HG03460 (cell line): ENCODE results near the gene TGOLN2.
A peak's percentile ranks its signal among the peaks of the same experiment; 100 is the strongest.
"Not testable (repeated sequence)": the region's sequence is repeated elsewhere in the genome, so short reads cannot be mapped to it uniquely, and the experiment has no call there.

Experiments
- ATAC-seq: cut with Tn5 transposase; IDR thresholded peaks from one replicate; pipeline ENCODE4 v1.9.1; 2021; ENCODE audit not compliant: unreplicated experiment

The TGOLN2 gene

DNA sequence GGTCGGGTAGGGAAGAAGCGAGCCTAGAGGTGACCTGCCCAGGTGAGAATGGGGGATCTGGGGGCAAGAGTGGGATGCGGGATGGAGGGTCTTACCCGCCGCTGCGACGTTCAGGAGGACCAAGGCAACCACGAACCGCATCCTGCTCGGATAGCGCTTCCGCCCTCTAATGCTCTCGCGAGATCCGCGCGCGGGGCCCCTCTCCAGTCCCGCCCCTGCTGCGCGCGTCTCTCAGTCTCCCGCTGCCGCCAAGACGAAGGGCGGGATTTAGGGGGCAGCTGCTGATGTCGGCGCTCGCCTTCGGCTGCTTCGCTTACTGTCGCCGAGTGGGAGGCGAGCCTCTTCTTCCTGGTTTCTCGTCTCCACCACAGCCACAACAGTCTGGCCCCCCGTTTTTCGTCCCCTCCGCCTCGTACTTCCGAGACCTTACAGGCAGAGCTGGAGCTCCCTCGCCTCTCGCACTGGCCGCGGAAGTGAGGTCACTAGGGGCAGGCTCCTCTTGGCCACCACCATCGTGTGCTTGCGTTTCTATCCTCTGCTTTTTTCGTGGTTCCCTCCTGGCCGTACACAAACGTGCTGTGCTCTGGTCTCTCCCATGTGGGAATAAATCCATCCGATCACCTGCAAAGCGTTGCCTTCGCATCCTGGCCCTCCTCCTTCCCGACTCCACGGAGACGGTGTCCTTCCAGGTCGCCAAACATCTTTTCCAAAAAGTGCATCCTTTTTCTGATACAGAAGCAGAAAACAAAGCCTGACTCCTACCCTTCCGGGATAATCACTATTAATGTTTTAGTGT lies at the start of gene TGOLN2:
Gene TGOLN2 (minus strand): TSS at position 168 of the 796 bp plus-strand sequence. CDS start 27 bp downstream, at position 141.
- peak; percentile 90 for ATAC-seq

GRCh38 chr2:85377083-85377482 lies 49.3 kb upstream of the TGOLN2 start:
- no peak for ATAC-seq

DNA sequence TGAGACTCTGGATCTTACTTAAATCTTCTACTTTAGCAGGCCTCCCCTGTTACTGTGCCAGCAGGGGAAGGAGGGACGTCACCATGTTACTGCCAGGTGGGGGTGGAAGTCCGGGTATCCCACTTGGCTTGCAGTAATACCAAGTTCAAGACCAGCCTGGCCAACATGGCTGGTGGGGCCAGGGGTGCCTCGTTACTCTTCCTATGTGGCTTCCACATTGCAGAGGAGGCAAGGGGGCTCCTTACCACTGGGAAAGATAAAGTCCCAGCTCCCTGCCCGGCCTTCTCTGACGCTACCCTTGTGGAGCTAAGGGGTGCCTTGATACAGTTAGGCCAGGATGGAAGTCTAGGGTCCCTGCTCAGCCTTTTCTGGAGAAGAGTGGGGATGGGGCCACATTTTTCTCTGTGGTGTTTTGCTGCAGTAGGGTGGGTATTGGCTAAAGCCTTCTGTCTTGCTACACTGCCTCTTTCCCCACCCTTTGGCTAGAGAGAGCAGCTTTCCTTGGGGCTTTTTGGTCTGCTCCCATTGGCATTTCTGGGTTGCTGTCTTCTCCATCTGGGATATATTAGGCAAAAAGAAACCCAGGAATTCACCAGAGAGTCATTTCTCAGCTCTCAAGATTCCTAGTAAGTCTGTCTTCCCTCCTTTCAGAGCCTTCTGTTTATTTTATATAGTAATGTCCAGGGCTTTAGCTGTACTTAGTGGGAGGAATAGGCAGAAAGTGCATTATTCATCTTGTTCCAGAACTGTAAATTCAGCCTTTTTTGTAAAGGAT lies 48.7 kb upstream of the TGOLN2 start:
- no peak for ATAC-seq

DNA sequence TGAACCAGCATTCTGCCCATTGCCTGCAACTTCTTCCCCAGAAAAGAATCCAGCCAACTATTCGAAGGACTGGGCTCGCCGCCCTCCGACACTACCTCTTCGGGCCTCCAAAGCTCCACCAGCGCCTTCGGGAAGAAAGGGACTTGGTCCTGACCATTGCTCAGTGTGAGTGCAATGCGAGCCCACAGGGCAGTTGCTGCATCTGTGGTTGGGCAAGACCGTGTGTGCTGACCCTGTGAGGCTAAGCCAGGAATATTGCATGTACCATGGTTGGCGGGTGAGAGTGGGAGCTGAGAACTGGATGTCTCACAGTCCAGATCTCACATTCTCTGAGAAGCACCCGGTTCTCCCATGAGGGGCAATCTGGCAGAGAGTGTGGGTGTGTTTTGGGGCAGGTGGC lies 43.3 kb upstream of the TGOLN2 start:
- no peak for ATAC-seq

DNA sequence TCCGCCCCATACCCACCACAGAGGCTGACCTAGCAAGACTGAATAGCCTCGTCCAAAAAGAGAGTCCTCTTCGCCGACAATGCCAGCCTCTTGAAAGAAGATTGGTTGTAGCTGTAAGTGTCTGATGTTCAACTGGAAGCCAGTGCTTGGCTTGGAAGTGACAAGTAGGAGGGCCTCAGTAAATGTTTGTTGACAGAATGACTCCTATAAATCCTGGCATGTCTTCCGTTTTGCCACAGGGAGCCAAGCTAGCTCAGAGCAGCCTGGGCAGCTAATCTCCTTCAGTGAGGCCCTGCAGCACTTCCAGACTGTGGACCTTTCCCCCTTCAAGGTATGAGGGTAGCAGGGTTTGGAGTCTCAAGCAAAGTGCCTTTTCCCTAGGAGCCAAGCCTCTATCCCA lies 41.7 kb upstream of the TGOLN2 start:
- ATAC-seq = no peak

DNA sequence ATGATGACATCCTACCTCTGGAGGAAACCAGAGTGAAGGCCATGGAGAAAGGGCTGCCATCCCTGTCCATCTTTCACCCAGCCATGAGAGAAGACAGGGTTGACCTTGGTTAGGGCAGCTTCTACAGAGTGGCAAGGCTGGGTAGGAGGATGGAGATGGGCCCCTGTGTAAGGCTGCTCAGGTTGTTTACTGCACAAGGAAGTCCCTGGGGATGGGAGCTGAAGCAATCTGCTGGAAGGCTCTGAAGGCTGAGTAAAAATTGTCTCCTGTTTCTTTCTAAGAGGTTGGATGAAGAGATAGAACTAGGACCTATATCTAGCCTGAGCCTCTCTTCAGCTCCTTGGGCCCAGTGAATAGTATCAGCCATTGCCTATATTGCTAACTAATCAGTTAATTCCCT lies 41.1 kb upstream of the TGOLN2 start:
- ATAC-seq = no peak

DNA sequence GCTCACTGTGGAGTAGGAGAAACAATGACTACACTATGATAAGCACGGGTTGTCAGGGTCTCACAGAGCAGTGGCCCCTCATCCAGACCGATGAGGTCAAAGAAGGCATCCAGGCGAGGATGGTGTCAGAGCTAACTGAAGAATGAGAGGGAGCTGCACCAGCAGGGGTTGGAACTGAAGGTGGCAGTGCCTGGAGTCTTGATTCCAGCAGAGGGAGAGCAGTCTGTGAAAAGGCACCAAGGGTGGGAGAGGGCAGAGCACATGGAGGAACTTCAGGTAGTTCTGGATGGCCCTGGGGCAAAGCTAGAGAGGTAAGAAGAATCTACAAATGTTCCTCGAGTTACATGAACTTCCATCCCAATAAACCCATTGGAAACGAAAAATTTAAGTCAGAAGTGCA lies 39.4 kb upstream of the TGOLN2 start:
- ATAC-seq = no peak

DNA sequence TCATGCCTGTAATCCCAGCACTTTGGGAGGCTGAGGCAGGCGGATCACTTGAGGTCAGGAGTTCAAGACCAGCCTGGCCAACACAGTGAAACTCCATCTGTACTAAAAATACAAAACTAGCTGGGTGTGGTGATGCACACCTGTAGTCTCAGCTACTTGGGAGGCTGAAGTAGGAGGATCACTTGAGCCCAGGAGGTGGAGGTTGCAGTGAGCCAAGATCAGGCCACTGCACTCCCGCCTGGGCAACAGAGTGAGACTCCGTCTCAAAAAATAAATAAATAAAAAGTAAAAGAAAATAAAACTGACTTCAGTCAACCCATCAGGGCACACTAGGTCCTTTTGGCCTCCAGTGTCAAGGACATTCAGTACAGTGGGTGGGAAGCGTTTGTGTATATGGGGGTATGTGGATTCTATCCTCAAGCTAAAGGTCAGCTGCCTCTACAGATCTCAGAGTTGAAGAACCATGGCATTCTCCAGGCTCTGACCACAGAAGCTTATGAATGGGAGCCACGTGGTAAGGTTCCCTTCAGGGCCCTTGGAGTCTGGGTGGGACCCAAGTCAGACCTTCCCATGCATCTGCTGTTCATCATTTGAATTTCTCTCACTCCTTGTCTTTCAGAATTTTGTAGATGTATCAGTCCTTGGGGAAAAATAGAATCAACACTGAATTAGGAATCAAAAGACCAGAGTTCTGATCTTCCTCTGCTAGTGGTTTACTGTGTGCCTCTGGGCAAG lies 35.0 kb upstream of the TGOLN2 start:
- ATAC-seq = not testable (repeated sequence)

DNA sequence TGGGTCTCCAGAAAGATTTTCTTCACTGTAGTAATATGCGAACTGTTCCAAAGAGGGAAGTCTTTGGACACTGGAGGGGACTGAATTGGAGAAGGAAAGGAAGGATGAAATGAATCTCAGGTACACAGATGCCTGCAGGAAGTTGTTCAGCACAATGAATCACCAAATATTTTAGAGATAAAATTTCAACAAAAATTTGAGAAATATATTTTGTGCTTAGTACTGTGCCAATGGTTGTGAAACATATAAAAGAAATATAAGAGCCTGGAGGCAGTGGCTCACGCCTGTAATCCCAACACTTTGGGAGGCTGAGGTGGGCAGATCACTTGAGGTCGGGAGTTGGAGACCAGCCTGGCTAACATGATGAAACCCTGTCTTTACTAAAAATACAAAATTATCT lies 29.9 kb upstream of the TGOLN2 start:
- no peak for ATAC-seq

GRCh38 chr2:85356186-85356585 lies 28.4 kb upstream of the TGOLN2 start:
- no peak for ATAC-seq

- ATAC-seq = no peak
Measured at GRCh38 chr2:85355521-85355920, 27.7 kb upstream of the TGOLN2 start.

GRCh38 chr2:85355073-85355410 lies 27.3 kb upstream of the TGOLN2 start:
- ATAC-seq = peak; percentile 11

DNA sequence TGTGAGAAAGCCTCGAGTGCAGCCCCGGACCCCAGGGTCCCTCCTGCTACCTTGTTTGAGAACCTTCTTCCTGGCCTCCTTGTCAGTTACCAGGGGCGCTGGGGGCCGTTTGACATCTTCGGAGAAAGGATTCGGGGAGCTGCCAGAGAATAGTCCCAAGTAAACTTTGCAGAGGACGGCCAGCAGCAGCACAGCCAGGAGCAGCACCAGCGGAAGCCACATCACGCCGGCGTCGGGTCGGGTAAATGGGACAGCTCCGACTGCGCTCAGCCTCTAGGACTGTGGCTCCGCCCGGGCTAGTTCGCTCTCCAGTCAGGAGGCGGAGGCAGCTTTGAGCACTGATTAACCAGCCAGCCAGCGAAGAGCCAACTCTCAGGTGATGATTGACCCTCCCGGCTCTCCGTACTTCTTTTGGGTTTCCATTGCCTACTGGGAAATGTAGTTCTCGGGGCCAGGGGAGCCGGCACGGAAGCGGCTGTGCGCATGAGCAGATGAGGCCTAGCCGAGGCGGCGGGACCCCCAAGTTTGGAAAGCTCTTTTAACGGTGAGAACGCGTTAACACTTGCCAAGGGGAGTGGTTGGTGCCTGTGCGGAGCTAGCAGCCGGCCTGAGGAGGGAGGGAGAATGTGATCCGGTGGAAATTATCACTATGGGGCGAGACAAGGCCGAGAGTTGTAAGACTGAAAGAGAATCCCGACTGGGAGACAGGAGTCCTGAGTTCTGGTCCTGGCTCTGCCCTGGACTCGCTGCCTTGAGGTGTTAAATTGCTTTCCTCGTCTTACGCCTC lies 26.7 kb upstream of the TGOLN2 start, which contains the start of the genes ELMOD3 and RETSAT:
Gene ELMOD3 (plus strand): TSS at position 484 of the 787 bp plus-strand sequence. CDS start 2,430 bp downstream, outside the sequence.
Gene RETSAT (minus strand): TSS at position 243 of the 787 bp plus-strand sequence. CDS start 21 bp downstream, at position 222.
- ATAC-seq = peak; percentile 94

GRCh38 chr2:85353876-85354285 lies 26.1 kb upstream of the TGOLN2 start:
- ATAC-seq = peak; percentile 10

GRCh38 chr2:85347599-85347998 lies 19.8 kb upstream of the TGOLN2 start:
- ATAC-seq = no peak

DNA sequence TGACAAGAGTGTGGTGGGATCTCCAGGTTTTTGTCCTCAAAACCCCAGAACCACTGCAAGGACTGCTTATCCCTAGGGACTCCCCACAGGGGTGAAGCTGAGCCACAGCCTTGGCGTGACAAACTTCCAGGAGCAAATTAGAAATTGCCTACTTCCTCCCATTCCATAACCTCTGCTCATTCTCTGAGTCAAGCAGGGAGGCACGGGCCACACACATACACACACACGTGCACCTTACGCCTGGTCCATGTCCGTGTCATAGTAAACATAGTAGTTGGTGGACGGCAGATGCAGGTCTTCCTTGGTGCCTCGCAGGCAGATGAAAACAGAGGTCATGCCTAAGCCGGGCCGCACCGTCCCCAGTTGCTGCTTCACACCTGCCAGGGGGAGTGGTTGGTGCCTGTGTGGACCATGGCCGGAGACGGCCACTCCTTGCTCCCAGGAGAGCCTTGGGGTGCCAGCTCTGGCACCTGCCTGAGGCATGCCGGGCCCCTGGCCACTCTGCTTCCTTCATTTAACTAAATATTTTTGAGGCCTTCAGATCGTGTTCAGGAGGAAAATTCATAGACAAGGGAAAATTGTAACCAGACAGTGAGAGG lies 16.7 kb upstream of the TGOLN2 start:
- ATAC-seq = no peak

DNA sequence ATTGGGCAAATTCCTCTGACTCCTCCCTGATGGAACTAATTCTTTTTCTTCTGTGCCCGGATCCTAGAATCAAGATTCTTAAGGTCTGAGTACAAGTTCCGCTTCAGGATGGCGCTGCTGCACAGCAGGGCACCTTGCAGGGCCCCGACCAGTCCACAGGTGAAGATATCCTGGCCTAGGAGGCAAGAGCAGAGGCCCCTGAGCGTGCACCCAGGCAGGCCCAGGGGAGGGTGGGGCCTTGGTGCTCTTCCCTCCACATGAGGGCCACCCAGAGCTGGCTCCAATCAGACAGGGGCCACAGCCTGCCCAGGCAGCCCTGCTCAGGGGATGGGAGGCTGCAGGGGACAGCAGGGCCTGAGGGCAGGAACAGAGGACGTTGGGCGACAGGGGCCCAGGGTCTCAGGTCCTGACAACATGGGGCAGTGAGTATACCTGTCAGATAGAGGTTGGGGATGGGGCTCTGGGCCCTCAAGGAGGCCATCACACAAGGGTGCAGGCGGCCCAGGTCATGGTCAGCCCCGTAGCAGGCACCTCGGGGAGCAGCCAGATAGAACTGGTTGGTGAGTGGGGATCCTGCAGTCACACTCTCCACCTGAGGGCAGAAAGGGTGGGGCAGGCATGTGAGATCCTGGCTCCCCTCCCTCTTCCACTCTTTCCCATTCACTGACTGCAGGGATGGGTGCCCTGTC lies 15.6 kb upstream of the TGOLN2 start:
- not testable (repeated sequence) for ATAC-seq

- ATAC-seq = no peak
Measured at GRCh38 chr2:85342156-85342555, 14.4 kb upstream of the TGOLN2 start.

DNA sequence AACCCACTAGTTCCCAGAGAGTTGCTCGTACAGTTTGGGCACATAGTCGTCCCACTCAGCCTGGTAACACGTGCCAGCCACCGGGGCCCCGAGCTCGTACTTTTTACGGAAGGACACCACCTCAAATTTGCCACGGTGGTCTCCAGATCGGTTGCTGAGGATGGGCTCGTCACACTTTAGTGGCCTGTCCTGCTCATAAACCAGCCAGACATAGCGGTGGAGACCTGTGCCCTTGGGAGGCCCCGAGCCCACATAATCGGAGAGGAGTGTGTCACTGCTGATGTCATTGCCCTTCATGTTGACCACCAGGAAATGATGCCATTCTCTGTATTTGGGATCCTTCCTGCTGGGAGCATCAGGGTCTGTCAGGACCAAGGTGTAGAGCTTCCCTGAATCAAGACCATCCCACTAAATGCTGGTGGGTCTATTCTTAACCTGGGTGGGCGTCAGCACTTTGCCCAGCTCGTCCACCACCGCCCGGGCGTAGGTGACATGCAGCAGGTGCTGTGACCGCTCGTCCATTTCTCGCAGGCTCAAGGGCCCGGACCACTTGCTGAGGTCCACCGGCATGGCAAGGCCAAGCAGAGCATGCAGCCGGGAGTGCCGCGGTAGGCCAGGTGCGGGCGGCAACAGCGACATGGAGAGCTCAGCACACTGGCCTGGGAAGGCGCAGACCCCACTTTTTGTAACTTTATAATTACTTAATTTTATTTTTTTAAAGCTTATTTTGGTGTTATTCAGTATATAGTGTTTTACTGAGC lies 13.7 kb upstream of the TGOLN2 start:
- no peak for ATAC-seq
